IMR-90 (cell line): ENCODE measurements around the gene OR6X1. TPM values are rescaled to one million over a fixed set of nuclear protein-coding genes. Genes with fewer than 3 reads are reported as not detected.

ENCODE experiments used
- ATAC-seq: fragments of 200-7000 bp; cut with Tn5 transposase; 2 replicates; pipeline ENCODE4 v1.9.1; 2020; ENCODE audit warnings: low read depth, mild to moderate bottlenecking, moderate library complexity
- BruUV-seq: library from RNA; stranded (reverse); fragments of 400-500 nt; replicated peaks from 2 replicates; lab custom pipeline; 2021; lab: Mats Ljungman, UMichigan
- CTCF ChIA-PET: fragments of 300-600 bp; formaldehyde crosslinking; extraction: SDS; loops from one replicate; lab custom pipeline; 2021; ENCODE audit warnings: antibody characterized with exemption; lab: Yijun Ruan, JAX
- POLR2A ChIA-PET: fragments of 300-600 bp; sonication (Branson Sonifier 250); formaldehyde crosslinking; loops from one replicate; lab custom pipeline; 2022; ENCODE audit warnings: antibody characterized with exemption; ENCODE audit not compliant: unreplicated experiment; lab: Charles Lee
- DNase-seq: peaks from one replicate; pipeline ENCODE4 v3.0.0; 2013
- H2AFZ ChIP-seq: replicated peaks from 2 replicates; pipeline ENCODE3; 2013; ENCODE audit warnings: low read length, mild to moderate bottlenecking; ENCODE audit not compliant: poor library complexity
- H2AK5ac ChIP-seq: 2 replicates; pipeline ENCODE4 v1.6.1; 2013; ENCODE audit warnings: low read depth, low read length, inconsistent platforms
- H2AK9ac ChIP-seq: replicated peaks from 2 replicates; pipeline ENCODE3; 2013; ENCODE audit warnings: mild to moderate bottlenecking, low read depth, low read length, moderate library complexity; ENCODE audit not compliant: poor library complexity
- H2BK120ac ChIP-seq: 2 replicates; pipeline ENCODE4 v1.6.1; 2013; ENCODE audit warnings: low read depth, low read length, inconsistent platforms
- H2BK15ac ChIP-seq: 3 replicates; pipeline ENCODE4 v1.6.1; 2013; ENCODE audit warnings: low read depth, low read length, inconsistent platforms
- H2BK20ac ChIP-seq: 2 replicates; pipeline ENCODE4 v1.6.1; 2013; ENCODE audit warnings: low read depth, mild to moderate bottlenecking, inconsistent platforms, low read length, moderate library complexity
- H2BK5ac ChIP-seq: 2 replicates; pipeline ENCODE4 v1.6.1; 2013; ENCODE audit warnings: mild to moderate bottlenecking, low read depth, low read length, inconsistent platforms; ENCODE audit not compliant: poor library complexity, severe bottlenecking
- H3K14ac ChIP-seq: replicated peaks from 2 replicates; pipeline ENCODE4 v1.6.1; 2013; ENCODE audit warnings: low read depth, low read length, inconsistent platforms
- H3K18ac ChIP-seq: 2 replicates; pipeline ENCODE4 v1.6.1; 2013; ENCODE audit warnings: low read depth, low read length, control low read depth
- H3K23ac ChIP-seq: 2 replicates; pipeline ENCODE4 v1.6.1; 2013; ENCODE audit warnings: low read depth, low read length, inconsistent platforms
- H3K27ac ChIP-seq: 2 replicates; pipeline ENCODE4 v1.5.1; 2013; ENCODE audit warnings: mild to moderate bottlenecking, control low read depth, low read length; ENCODE audit not compliant: insufficient read depth
- H3K27me3 ChIP-seq: 2 replicates; pipeline ENCODE4 v1.6.1; 2013; ENCODE audit warnings: low read length; ENCODE audit not compliant: control insufficient read depth, insufficient read depth
- H3K36me3 ChIP-seq: 2 replicates; pipeline ENCODE4 v1.6.1; 2013; ENCODE audit warnings: low read length, mixed read lengths; ENCODE audit not compliant: control insufficient read depth, insufficient read depth
- H3K4ac ChIP-seq: 2 replicates; pipeline ENCODE4 v1.6.1; 2013; ENCODE audit warnings: low read depth, low read length, inconsistent platforms
- H3K4me1 ChIP-seq: 2 replicates; pipeline ENCODE4 v1.6.1; 2013; ENCODE audit warnings: low read length, mixed read lengths; ENCODE audit not compliant: control insufficient read depth, insufficient read depth
- H3K4me2 ChIP-seq: 2 replicates; pipeline ENCODE4 v1.6.1; 2013; ENCODE audit warnings: low read depth, mild to moderate bottlenecking, control low read depth, low read length, moderate library complexity
- H3K4me3 ChIP-seq: 2 replicates; pipeline ENCODE4 v1.5.1; 2013; ENCODE audit warnings: low read depth, mild to moderate bottlenecking, control low read depth, low read length, moderate library complexity; ENCODE audit not compliant: insufficient read depth
- H3K56ac ChIP-seq: 2 replicates; pipeline ENCODE4 v1.6.1; 2013; ENCODE audit warnings: low read length, inconsistent platforms; ENCODE audit not compliant: insufficient read depth; ENCODE audit errors: extremely low read depth
- H3K79me1 ChIP-seq, 2 experiments: 2 replicates each; pipeline ENCODE4 v1.6.1; 2013; ENCODE audit warnings: low read length in 2 of 2, inconsistent platforms in 1 of 2, low read depth in 1 of 2
- H3K9ac ChIP-seq: 2 replicates; pipeline ENCODE4 v1.6.1; 2013; ENCODE audit warnings: low read depth, low read length, control low read depth
- H3K9me1 ChIP-seq: 2 replicates; pipeline ENCODE4 v1.6.1; 2013; ENCODE audit warnings: low read length, inconsistent platforms; ENCODE audit not compliant: insufficient read depth
- H3K9me3 ChIP-seq: 2 replicates; pipeline ENCODE4 v1.6.1; 2013; ENCODE audit warnings: low read length; ENCODE audit not compliant: control insufficient read depth, insufficient read depth
- H4K20me1 ChIP-seq: 2 replicates; pipeline ENCODE4 v1.6.1; 2013; ENCODE audit warnings: low read length, inconsistent platforms; ENCODE audit not compliant: insufficient read depth
- H4K5ac ChIP-seq: 2 replicates; pipeline ENCODE4 v1.6.1; 2013; ENCODE audit warnings: mild to moderate bottlenecking, low read depth, low read length, control low read depth
- H4K8ac ChIP-seq, 2 experiments: 2 replicates each; pipeline ENCODE4 v1.6.1; 2013; ENCODE audit warnings: low read depth in 2 of 2, low read length in 2 of 2, control low read depth in 1 of 2, inconsistent platforms in 1 of 2
- H4K91ac ChIP-seq: 2 replicates; pipeline ENCODE4 v1.6.1; 2013; ENCODE audit warnings: low read depth, low read length, inconsistent platforms; ENCODE audit not compliant: insufficient read depth
- CEBPB ChIP-seq: IDR thresholded peaks from 2 replicates; pipeline ENCODE4 v1.6.1; 2012; ENCODE audit warnings: low read depth, low read length, improper control_type of control experiment
- CHD1 ChIP-seq: IDR thresholded peaks from 2 replicates; pipeline ENCODE4 v1.6.1; 2012; ENCODE audit warnings: low read depth, low read length, improper control_type of control experiment
- FOS ChIP-seq: fragments of 150-350 bp; IDR thresholded peaks from 2 replicates; pipeline ENCODE4 v1.6.1; 2016; ENCODE audit warnings: low read depth, low read length
- MAFK ChIP-seq: IDR thresholded peaks from 2 replicates; pipeline ENCODE4 v1.6.1; 2012; ENCODE audit warnings: low read depth, low read length, improper control_type of control experiment
- MAZ ChIP-seq: IDR thresholded peaks from 2 replicates; pipeline ENCODE4 v1.6.1; 2012; ENCODE audit warnings: low read depth, mild to moderate bottlenecking, low read length, improper control_type of control experiment, moderate library complexity, borderline replicate concordance
- MXI1 ChIP-seq: IDR thresholded peaks from 2 replicates; pipeline ENCODE4 v1.6.1; 2012; ENCODE audit warnings: low read depth, mild to moderate bottlenecking, low read length, moderate library complexity, borderline replicate concordance
- NFE2L2 ChIP-seq: fragments of 150-350 bp; IDR thresholded peaks from 2 replicates; pipeline ENCODE4 v1.6.1; 2016; ENCODE audit warnings: low read depth, mild to moderate bottlenecking, low read length
- POLR2A ChIP-seq: IDR thresholded peaks from 2 replicates; pipeline ENCODE4 v1.6.1; 2012; ENCODE audit warnings: mild to moderate bottlenecking, low read depth, low read length
- RAD21 ChIP-seq: IDR thresholded peaks from 2 replicates; pipeline ENCODE4 v1.6.1; 2012; ENCODE audit warnings: low read length, improper control_type of control experiment
- RCOR1 ChIP-seq: IDR thresholded peaks from 2 replicates; pipeline ENCODE4 v1.6.1; 2012; ENCODE audit warnings: mild to moderate bottlenecking, low read length, improper control_type of control experiment; ENCODE audit not compliant: insufficient replicate concordance
- RFX5 ChIP-seq: IDR thresholded peaks from 2 replicates; pipeline ENCODE4 v1.8.0; 2012; ENCODE audit warnings: low read depth, mild to moderate bottlenecking, low read length, moderate library complexity
- SMC3 ChIP-seq: fragments of 150-350 bp; IDR thresholded peaks from 2 replicates; pipeline ENCODE4 v1.6.1; 2016; ENCODE audit warnings: low read depth, mild to moderate bottlenecking, antibody characterized with exemption, low read length, moderate library complexity
- WGBS, 2 experiments: methylation state at CpG; one replicate each; pipeline versions ENCODE4 v1.1.5 to v1.1.7; 2013; ENCODE audit warnings: missing lambda C conversion rate in 2 of 2; ENCODE audit not compliant: insufficient read length in 1 of 2; ENCODE audit errors: extremely low coverage in 2 of 2; 5-methylcytosine and 5-hydroxymethylcytosine counted together
- dilution Hi-C: fragments of 300-500 bp; cut with HindIII; formaldehyde crosslinking; loops from one replicate; pipeline ENCODE4 v1.14.3; 2018; ENCODE audit warnings: low sequenced_read_pairs; ENCODE audit not compliant: unreplicated experiment
- in situ Hi-C: fragments of 300-500 bp; cut with MboI; formaldehyde crosslinking; loops from 3 replicates; pipeline ENCODE4 v1.14.3; 2019; ENCODE audit warnings: low sequenced_read_pairs, inconsistent platforms, mixed read lengths
- intact Hi-C: fragments of 100-400 bp; cut with micrococcal nuclease; formaldehyde crosslinking; loops from 2 replicates; pipeline ENCODE4 v1.10.0; 2022
- polyA plus RNA-seq, 3 experiments: library from polyadenylated mRNA; depleted of rRNA; stranded (reverse); fragments of >200 nt; gene quantifications; 2 replicates each; pipeline ENCODE4 v1.2.3, GENCODE V29; 2012; ENCODE audit warnings: low replicate concordance in 1 of 3
- total RNA-seq: library from RNA; depleted of rRNA; stranded (reverse); fragments of >200 nt; gene quantifications from 2 replicates; pipeline ENCODE4 v1.2.3, GENCODE V29; 2012
- TF ChIP-seq, protein P1 (sequence below): fragments of 150-350 bp; IDR thresholded peaks from 2 replicates; pipeline ENCODE4 v1.6.1; 2017; ENCODE audit warnings: mild to moderate bottlenecking, antibody characterized with exemption, low read length, low read depth
- TF ChIP-seq, protein P2 (sequence below): fragments of 150-350 bp; IDR thresholded peaks from 2 replicates; pipeline ENCODE4 v1.6.1; 2016; ENCODE audit warnings: low read depth, mild to moderate bottlenecking, low read length, moderate library complexity, borderline replicate concordance
- TF ChIP-seq, protein P3 (sequence below): conservative IDR thresholded peaks from 2 replicates; pipeline ENCODE4 v1.5.1; 2012; ENCODE audit warnings: mild to moderate bottlenecking, low read depth, low read length, improper control_type of control experiment

Gene OR6X1
- total and polyA plus RNA-seq, 2 of the 4 experiments (the other 2 are of a cell fraction): not detected

DNA sequence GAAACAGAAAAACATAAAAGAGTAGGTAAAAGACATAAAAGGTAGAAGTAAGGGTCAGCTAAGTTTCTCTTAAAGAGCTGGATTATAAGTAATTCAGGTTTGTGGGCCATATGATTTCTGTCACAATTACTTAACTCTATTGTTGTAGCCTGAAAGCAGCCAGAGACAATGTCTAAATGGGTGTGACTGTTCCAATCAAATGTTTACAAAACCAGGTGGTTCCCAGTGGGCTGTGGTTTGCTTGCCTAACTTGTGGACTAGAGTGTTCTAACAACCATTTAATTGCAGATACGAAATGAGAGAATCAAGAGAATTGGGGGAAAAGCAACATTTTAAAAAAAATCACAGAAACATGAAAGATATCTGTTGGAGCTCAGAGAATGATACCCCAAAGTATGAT is 29.2 kb upstream of the OR6X1 start:
- Histone ChIP-seq H2BK20ac (no peak overlapping the region), H2BK5ac (no peak overlapping the region), H3K18ac (no peak overlapping the region), H2AK5ac (no peak overlapping the region), H3K9me3 (no peaks in the 10 kb centered on the region), H2AFZ (no peak overlapping the region), H4K20me1 (no peaks in the 10 kb centered on the region), H3K4me3 (no peak overlapping the region), H4K8ac (no peak overlapping the region), H3K4me1 (no peaks in the 10 kb centered on the region), H4K91ac (no peak overlapping the region), H2BK120ac (no peak overlapping the region), H3K9ac (no peak overlapping the region), H3K4ac (no peak overlapping the region), H2BK15ac (no peak overlapping the region), H3K27ac (no peak overlapping the region), H3K36me3 (no peaks in the 10 kb centered on the region), H3K9me1 (no peaks in the 10 kb centered on the region), H3K23ac (no peak overlapping the region), H3K14ac (no peak overlapping the region), H3K4me2 (no peak overlapping the region), H2AK9ac (no peak overlapping the region), H3K56ac (no peak overlapping the region), H4K5ac (no peak overlapping the region), H3K79me1 (no peaks in the 10 kb centered on the region), H3K27me3 (no peaks in the 10 kb centered on the region; the same call in 1 of the 2 replicates)
- BruUV-seq: no TSS peak
- ATAC-seq (no peak), DNase-seq (no peak)
- ChIA-PET CTCF (no interaction called here), POLR2A (no interaction called here)
- intact Hi-C loops (loop anchor here (10.0 kb wide), 1 partner anchor 271 kb away; no protein-coding TSS in a partner anchor), dilution Hi-C loops (no loop called here), in situ Hi-C loops (no loop called here)
- WGBS, 2 experiments: no CpG with 5 or more reads among the region's 1 CpG
- TF ChIP-seq MXI1 (no peak), MAZ (no peak), RFX5 (no peak), FOS (no peak), MAFK (no peak), RAD21 (no peak), SMC3 (no peak), NFE2L2 (no peak), RCOR1 (no peak), CEBPB (no peak), CHD1 (no peak), POLR2A (no peak)
- TF ChIP-seq, protein P1, sequence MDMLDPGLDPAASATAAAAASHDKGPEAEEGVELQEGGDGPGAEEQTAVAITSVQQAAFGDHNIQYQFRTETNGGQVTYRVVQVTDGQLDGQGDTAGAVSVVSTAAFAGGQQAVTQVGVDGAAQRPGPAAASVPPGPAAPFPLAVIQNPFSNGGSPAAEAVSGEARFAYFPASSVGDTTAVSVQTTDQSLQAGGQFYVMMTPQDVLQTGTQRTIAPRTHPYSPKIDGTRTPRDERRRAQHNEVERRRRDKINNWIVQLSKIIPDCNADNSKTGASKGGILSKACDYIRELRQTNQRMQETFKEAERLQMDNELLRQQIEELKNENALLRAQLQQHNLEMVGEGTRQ: no peak
- TF ChIP-seq, protein P2, sequence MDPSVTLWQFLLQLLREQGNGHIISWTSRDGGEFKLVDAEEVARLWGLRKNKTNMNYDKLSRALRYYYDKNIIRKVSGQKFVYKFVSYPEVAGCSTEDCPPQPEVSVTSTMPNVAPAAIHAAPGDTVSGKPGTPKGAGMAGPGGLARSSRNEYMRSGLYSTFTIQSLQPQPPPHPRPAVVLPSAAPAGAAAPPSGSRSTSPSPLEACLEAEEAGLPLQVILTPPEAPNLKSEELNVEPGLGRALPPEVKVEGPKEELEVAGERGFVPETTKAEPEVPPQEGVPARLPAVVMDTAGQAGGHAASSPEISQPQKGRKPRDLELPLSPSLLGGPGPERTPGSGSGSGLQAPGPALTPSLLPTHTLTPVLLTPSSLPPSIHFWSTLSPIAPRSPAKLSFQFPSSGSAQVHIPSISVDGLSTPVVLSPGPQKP: no peak
- TF ChIP-seq, protein P3, sequence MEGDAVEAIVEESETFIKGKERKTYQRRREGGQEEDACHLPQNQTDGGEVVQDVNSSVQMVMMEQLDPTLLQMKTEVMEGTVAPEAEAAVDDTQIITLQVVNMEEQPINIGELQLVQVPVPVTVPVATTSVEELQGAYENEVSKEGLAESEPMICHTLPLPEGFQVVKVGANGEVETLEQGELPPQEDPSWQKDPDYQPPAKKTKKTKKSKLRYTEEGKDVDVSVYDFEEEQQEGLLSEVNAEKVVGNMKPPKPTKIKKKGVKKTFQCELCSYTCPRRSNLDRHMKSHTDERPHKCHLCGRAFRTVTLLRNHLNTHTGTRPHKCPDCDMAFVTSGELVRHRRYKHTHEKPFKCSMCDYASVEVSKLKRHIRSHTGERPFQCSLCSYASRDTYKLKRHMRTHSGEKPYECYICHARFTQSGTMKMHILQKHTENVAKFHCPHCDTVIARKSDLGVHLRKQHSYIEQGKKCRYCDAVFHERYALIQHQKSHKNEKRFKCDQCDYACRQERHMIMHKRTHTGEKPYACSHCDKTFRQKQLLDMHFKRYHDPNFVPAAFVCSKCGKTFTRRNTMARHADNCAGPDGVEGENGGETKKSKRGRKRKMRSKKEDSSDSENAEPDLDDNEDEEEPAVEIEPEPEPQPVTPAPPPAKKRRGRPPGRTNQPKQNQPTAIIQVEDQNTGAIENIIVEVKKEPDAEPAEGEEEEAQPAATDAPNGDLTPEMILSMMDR: no peak
